Peyer's patch (tissue), 4 donors: Measurements from ENCODE around the gene SUMO4. TPM values are rescaled to one million over a fixed set of nuclear protein-coding genes. Genes with fewer than 3 reads are reported as not detected.

ENCODE experiments used
- DNase-seq, 3 donors: peaks; one replicate each; pipeline ENCODE4 v3.0.0-alpha.2; 2017 to 2019
- H3K27ac ChIP-seq, 4 donors: fragments of 200-600 bp; sonication (generic); one replicate each; pipeline ENCODE4 v1.5.1; 2016 to 2019
- H3K27me3 ChIP-seq, 2 donors: fragments of 200-600 bp; sonication (generic); one replicate each; pipeline ENCODE4 v1.5.1; 2019
- H3K36me3 ChIP-seq, 3 donors: fragments of 200-600 bp; sonication (generic); one replicate each; pipeline ENCODE4 v1.5.1; 2016 to 2019
- H3K4me1 ChIP-seq, 4 donors: fragments of 200-600 bp; sonication (generic); one replicate each; pipeline ENCODE4 v1.5.1; 2016 to 2019
- H3K4me3 ChIP-seq, 4 donors: fragments of 200-600 bp; sonication (generic); 1 replicate in 3 of 4; 2 replicates in 1 of 4; pipeline ENCODE4 v1.5.1; 2016 to 2019; ENCODE audit warnings: mild to moderate bottlenecking in 1 of 4
- H3K9me3 ChIP-seq, 4 donors: fragments of 200-600 bp; sonication (generic); one replicate each; pipeline ENCODE4 v1.5.1; 2016 to 2019; ENCODE audit warnings: mild to moderate bottlenecking in 1 of 4
- CTCF ChIP-seq, 6 experiments: fragments of 450-650 bp in 4 of 6; fragments of 200-600 bp in 2 of 6; sonication (generic) in 1 of 6; IDR thresholded peaks; one replicate each; pipeline ENCODE4 v1.5.1; 2017 to 2019; ENCODE audit warnings: antibody characterized with exemption in 6 of 6, mild to moderate bottlenecking in 3 of 6, moderate library complexity in 1 of 6
- POLR2A ChIP-seq, 2 donors: fragments of 450-650 bp; IDR thresholded peaks; one replicate each; pipeline ENCODE4 v1.5.1; 2017; ENCODE audit warnings: antibody characterized with exemption in 2 of 2, mild to moderate bottlenecking in 2 of 2, moderate library complexity in 2 of 2
- total RNA-seq, 4 donors: library from RNA; depleted of rRNA; stranded (reverse); fragments of >200 nt; gene quantifications; one replicate each; pipeline ENCODE4 v1.1.0, GENCODE V29; 2016

SUMO4 gene
- total RNA-seq, 4 donors from 2014 or later, result 5.1 to 8.2 (median 7.0) TPM; not detected in 1

DNA sequence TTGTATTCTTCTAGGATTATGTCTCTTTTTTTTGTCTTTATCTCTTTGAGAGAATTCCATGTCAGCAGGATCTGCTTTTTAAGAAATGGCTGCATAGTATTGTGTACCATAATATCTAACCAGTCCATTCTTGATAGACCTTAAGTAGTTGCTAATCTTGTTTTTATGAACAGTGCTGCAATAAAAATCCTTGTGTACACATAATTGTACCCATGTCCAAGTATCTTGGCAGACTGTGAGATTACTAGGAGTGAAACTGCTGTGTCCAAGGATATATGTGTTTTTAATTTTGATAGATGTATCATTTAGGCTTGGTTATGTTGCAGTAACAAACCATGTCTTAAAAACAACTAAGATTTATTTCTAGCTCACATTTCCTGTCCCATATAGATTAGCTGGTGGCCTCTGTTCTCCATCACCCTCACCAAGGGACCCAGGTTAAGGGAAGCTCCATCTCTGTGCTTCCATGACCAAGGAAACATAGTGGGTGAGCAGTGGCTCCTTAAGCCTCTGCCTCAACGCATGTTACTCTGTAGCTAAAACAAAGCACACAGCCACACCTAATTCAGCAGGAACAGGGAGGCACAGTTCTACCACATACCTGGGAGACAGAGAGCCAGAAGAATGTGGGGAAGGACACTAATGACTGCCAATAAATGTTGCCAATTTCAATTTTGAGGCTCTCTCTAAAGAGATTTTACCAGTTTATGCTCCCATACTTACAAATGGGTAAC, 12.1 kb upstream of the SUMO4 start:
- H3K36me3 ChIP-seq, result no peaks in the 10 kb centered on the region
- H3K27ac ChIP-seq, result peak overlapping the region in 1 of 4 donors; percentile 45
- no peaks in the 10 kb centered on the region for H3K27me3 ChIP-seq
- no peak overlapping the region for H3K4me3 ChIP-seq
- H3K4me1 ChIP-seq, result peaks cover 0 to 11% (median 0%) of the 10 kb centered on the region in 4 donors
- TF ChIP-seq POLR2A (IDR thresholded peaks at IDR 0.05) (no peak), CTCF (IDR thresholded peaks at IDR 0.05) (no peak)
- DNase-seq, result no peak
- no peaks in the 10 kb centered on the region for H3K9me3 ChIP-seq

DNA sequence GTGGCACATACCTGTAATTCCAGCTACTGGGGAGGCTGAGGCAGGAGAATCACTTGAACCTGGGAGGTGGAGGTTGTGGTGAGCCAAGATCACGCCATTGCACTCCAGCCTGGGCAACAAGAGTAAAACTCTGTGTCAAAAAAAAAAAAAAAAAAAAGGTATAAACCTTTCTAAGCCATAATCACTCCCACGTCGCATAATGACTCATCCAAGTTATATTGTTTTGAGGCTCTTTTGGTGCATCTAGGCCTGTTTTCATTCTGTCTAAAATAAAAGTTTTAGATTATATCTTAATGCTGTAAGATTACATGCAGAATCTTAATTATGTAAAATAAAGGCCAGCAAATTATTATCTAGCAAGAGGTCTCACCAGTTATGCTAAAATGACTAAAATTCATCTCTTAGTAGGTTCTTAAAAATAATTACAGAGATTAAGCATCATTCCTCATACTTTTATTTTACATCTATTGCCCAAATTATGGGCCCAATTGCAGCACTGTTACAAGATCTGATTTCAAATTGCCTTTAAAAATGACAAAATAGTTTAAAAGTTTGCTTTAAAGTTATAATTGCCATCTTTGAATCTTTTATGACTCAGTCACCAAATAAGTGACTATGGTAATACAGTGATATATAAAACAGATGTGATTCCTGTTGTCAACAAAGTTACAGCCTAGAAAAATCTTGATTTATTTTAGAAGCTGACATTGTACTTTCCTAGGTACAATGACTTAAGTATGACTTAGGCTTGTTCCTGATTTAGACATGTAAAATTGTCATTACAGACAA, 10.4 kb upstream of the SUMO4 start:
- Histone ChIP-seq H3K27me3 (no peaks in the 10 kb centered on the region), H3K27ac (no peak overlapping the region), H3K4me1 (peaks cover 0 to 11% (median 0%) of the 10 kb centered on the region in 4 donors), H3K36me3 (no peaks in the 10 kb centered on the region), H3K4me3 (no peak overlapping the region), H3K9me3 (no peaks in the 10 kb centered on the region)
- TF ChIP-seq CTCF (IDR thresholded peaks at IDR 0.05), result no peak
- no peak for TF ChIP-seq POLR2A (IDR thresholded peaks at IDR 0.05)
- no peak for DNase-seq

GRCh38 chr6:149392093-149392492, 8.0 kb upstream of the SUMO4 start:
- no peak for DNase-seq

GRCh38 chr6:149392535-149392934, 7.5 kb upstream of the SUMO4 start:
- H3K4me3 ChIP-seq, result no peak overlapping the region
- no peaks in the 10 kb centered on the region for H3K9me3 ChIP-seq
- H3K4me1 ChIP-seq, result peaks cover 0 to under 1% (median 0%) of the 10 kb centered on the region in 4 donors
- no peak overlapping the region for H3K27ac ChIP-seq
- H3K36me3 ChIP-seq, result peaks cover 0 to 1% (median 0%) of the 10 kb centered on the region in 3 donors
- DNase-seq, result no peak
- H3K27me3 ChIP-seq, result no peaks in the 10 kb centered on the region
- no peak for TF ChIP-seq CTCF (IDR thresholded peaks at IDR 0.05)
- TF ChIP-seq POLR2A (IDR thresholded peaks at IDR 0.05), result no peak

More at GRCh38 chr6:149392093-149392492, 8.0 kb upstream of the SUMO4 start:
- H3K4me3 ChIP-seq, result no peak overlapping the region
- no peaks in the 10 kb centered on the region for H3K27me3 ChIP-seq
- TF ChIP-seq POLR2A (IDR thresholded peaks at IDR 0.05) (no peak), CTCF (IDR thresholded peaks at IDR 0.05) (no peak)
- no peaks in the 10 kb centered on the region for H3K36me3 ChIP-seq
- peaks cover 0 to 5% (median 0%) of the 10 kb centered on the region in 4 donors for H3K4me1 ChIP-seq
- H3K27ac ChIP-seq, result no peak overlapping the region
- H3K9me3 ChIP-seq, result no peaks in the 10 kb centered on the region

DNA sequence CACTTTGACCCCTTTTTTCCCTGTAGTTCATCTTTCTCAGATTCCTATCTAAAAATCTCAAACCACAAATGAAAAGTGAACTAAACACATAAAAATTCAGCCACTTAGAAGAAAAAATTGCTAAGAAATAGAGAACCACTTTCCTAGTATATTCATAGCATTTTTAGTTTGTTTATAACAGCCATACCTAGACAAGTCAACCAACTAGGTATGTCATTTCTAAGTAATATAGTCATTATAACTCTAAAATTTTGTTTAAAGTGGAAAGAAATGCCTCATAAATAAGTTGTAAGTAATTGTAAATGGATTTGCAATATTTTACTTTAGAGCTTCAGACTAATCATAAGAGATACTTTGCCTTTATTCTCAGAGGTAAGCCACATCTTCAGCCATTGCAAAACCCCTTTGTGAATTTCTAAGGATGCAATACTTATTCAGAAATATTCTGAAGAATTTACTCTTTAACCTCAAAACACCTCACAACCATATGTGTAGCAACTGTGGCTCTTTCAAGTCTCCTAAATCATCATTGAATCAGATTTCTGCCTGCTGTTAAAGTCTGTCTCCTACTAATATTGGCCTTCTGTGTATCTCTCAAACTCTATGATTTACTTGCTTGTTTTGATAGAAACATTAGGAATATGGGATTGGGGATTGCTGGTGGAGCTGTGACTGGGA, 6.9 kb upstream of the SUMO4 start:
- no peaks in the 10 kb centered on the region for H3K4me1 ChIP-seq
- no peaks in the 10 kb centered on the region for H3K27me3 ChIP-seq
- H3K9me3 ChIP-seq, result no peaks in the 10 kb centered on the region
- TF ChIP-seq CTCF (IDR thresholded peaks at IDR 0.05), result no peak
- TF ChIP-seq POLR2A (IDR thresholded peaks at IDR 0.05), result no peak
- H3K36me3 ChIP-seq, result peaks cover 0 to 7% (median 0%) of the 10 kb centered on the region in 3 donors
- no peak overlapping the region for H3K4me3 ChIP-seq
- DNase-seq, result no peak
- H3K27ac ChIP-seq, result no peak overlapping the region
